Left lung (tissue), 10 donors: ENCODE results near the gene TDRD1. TPM values are rescaled to one million over a fixed set of nuclear protein-coding genes. Genes with fewer than 3 reads are reported as not detected.

ENCODE experiments used
- ATAC-seq: fragments of 200-7000 bp; cut with Tn5 transposase; one replicate; pipeline ENCODE4 v1.9.1; 2020; ENCODE audit warnings: moderate library complexity
- DNase-seq, 4 donors: peaks; one replicate each; pipeline ENCODE4 v3.0.0-alpha.2; 2013 to 2020
- H3K27ac ChIP-seq, 2 donors: fragments of 200-600 bp; sonication (generic) in 1 of 2; one replicate each; pipeline versions ENCODE4 v1.5.0 to v1.8.0; 2020 to 2021
- H3K27me3 ChIP-seq, 2 donors: fragments of 200-600 bp; sonication (generic) in 1 of 2; one replicate each; pipeline versions ENCODE4 v1.5.0 to v1.8.0; 2020 to 2021
- H3K36me3 ChIP-seq, 2 donors: fragments of 200-600 bp; sonication (generic) in 1 of 2; one replicate each; pipeline versions ENCODE4 v1.5.0 to v1.8.0; 2020 to 2021
- H3K4me1 ChIP-seq, 2 donors: fragments of 200-600 bp; one replicate each; pipeline ENCODE4 v1.8.0; 2021
- H3K4me3 ChIP-seq, 2 donors: fragments of 200-600 bp; sonication (generic) in 1 of 2; one replicate each; pipeline versions ENCODE4 v1.5.0 to v1.8.0; 2020 to 2021; ENCODE audit warnings: mild to moderate bottlenecking in 1 of 2
- H3K9me3 ChIP-seq, 2 donors: fragments of 200-600 bp; sonication (generic) in 1 of 2; one replicate each; pipeline versions ENCODE4 v1.5.0 to v1.8.0; 2020 to 2021
- CTCF ChIP-seq, 2 donors: fragments of 200-600 bp; sonication (generic) in 1 of 2; IDR thresholded peaks; one replicate each; pipeline versions ENCODE4 v1.5.0 to v1.8.0; 2021; ENCODE audit warnings: antibody characterized with exemption in 2 of 2
- intact Hi-C, 2 donors: fragments of 100-400 bp; cut with DNase I; formaldehyde crosslinking; loops; one replicate each; pipeline versions ENCODE4 v1.11.2 to v1.14.2; 2022
- polyA plus RNA-seq, 6 donors: library from polyadenylated mRNA; unstranded; fragments of 120-200 nt; gene quantifications; one replicate each; pipeline ENCODE4 v1.2.1, GENCODE V29; 2013; ENCODE audit not compliant: insufficient read length in 6 of 6
- total RNA-seq, 2 donors: library from RNA; stranded (reverse); fragmentation: NEBNext Ultra II Directional; extraction: Animal tissue kit (Norgen Biotek cat#: 25700); gene quantifications; one replicate each; pipeline ENCODE4 v1.2.1, GENCODE V29; 2021
- donor health status: DM: no; HTN: yes; CAD: no.
- donor health status: DM: no; HTN: no; CAD: no.

TDRD1 gene
- total and polyA plus RNA-seq, 8 donors = 0.15 to 0.50 (median 0.20) TPM

- no peak for DNase-seq
- H3K36me3 ChIP-seq = no peaks in the 10 kb centered on the region
- H3K4me3 ChIP-seq = peak overlapping the region; percentile 81 to 86
- H3K4me1 ChIP-seq = peaks cover 0 to 28% of the 10 kb centered on the region in 2 donors
- peaks cover 0 to 11% of the 10 kb centered on the region in 2 donors for H3K9me3 ChIP-seq
- peak overlapping the region; percentile 23 to 95 for H3K27ac ChIP-seq
- H3K27me3 ChIP-seq = no peaks in the 10 kb centered on the region
- no peak for TF ChIP-seq CTCF (IDR thresholded peaks at IDR 0.05)
- ATAC-seq = no peak
- intact Hi-C loops = no loop called here
These were observed 6.9 kb upstream of the TDRD1 start for GRCh38 chr10:114172216-114172615.

- no peak for ATAC-seq
- Histone ChIP-seq H3K27ac (peak overlapping the region; percentile 90 to 95), H3K9me3 (peaks cover 0 to 11% of the 10 kb centered on the region in 2 donors), H3K27me3 (no peaks in the 10 kb centered on the region), H3K36me3 (no peaks in the 10 kb centered on the region), H3K4me1 (peaks cover 0 to 28% of the 10 kb centered on the region in 2 donors), H3K4me3 (peak overlapping the region; percentile 81 to 86)
- no peak for TF ChIP-seq CTCF (IDR thresholded peaks at IDR 0.05)
- no peak for DNase-seq
- intact Hi-C loops = no loop called here
These were observed 6.2 kb upstream of the TDRD1 start for GRCh38 chr10:114172776-114173602.

- intact Hi-C loops = no loop called here
- Histone ChIP-seq H3K27ac (peak overlapping the region; percentile 90 to 95), H3K4me1 (peaks cover 0 to 28% of the 10 kb centered on the region in 2 donors), H3K4me3 (peak overlapping the region; percentile 81 to 86), H3K36me3 (no peaks in the 10 kb centered on the region), H3K27me3 (no peaks in the 10 kb centered on the region), H3K9me3 (peaks cover 0 to 8% of the 10 kb centered on the region in 2 donors)
- ATAC-seq = peak; percentile 16
- TF ChIP-seq CTCF (IDR thresholded peaks at IDR 0.05) = no peak
- no peak for DNase-seq
These were observed 5.6 kb upstream of the TDRD1 start for GRCh38 chr10:114173603-114173920.

- ATAC-seq (peak; percentile 98), DNase-seq (peak; percentile 84 to 98 (median 95))
- peaks cover 0 to 3% of the 10 kb centered on the region in 2 donors for H3K9me3 ChIP-seq
- peak within 1 kb of the TSS; percentile 90 to 95 for H3K27ac ChIP-seq
- no peaks in the 10 kb centered on the region for H3K36me3 ChIP-seq
- no peak for TF ChIP-seq CTCF (IDR thresholded peaks at IDR 0.05)
- peaks cover 0 to 28% of the 10 kb centered on the region in 2 donors for H3K4me1 ChIP-seq
- no peaks in the 10 kb centered on the region for H3K27me3 ChIP-seq
- intact Hi-C loops = no loop called here
- peak within 1 kb of the TSS; percentile 81 to 86 for H3K4me3 ChIP-seq
These were observed 5.0 kb upstream of the TDRD1 start, which contains the start of gene CCDC186 for GRCh38 chr10:114173921-114174694. Gene CCDC186 (minus strand): TSS chr10:114174203. CDS start chr10:114163268, 10,935 bp downstream.

DNA sequence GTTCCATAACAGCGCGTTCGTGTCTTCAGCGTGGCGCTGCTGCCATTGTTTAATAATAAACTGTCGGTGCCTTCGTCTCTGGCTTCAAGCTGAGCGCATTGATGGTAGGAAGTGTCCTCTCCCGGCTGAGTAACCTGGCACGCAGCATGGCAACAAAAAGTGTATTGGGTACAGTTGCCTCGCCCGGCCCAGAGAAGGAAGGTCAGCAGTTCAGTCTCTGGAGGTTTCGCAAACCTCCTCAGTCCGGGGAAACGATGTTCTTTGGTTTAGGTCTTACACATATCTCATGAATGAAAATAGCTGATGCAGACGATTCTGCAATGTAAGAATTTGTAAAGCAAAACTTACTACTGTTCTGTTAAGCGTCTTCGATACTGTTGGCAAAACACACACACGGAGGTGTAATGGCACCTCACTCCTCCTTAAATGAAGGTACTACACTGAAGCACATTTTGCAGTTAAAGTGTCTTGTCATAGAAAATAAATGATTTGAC, 4.4 kb upstream of the TDRD1 start:
- peak overlapping the region; percentile 90 to 95 for H3K27ac ChIP-seq
- peak overlapping the region; percentile 81 to 86 for H3K4me3 ChIP-seq
- intact Hi-C loops = no loop called here
- no peaks in the 10 kb centered on the region for H3K9me3 ChIP-seq
- no peaks in the 10 kb centered on the region for H3K36me3 ChIP-seq
- ATAC-seq = peak; percentile 71
- no peaks in the 10 kb centered on the region for H3K27me3 ChIP-seq
- TF ChIP-seq CTCF (IDR thresholded peaks at IDR 0.05) = no peak
- peak; percentile 18 to 80 (median 58) for DNase-seq
- peaks cover 0 to 28% of the 10 kb centered on the region in 2 donors for H3K4me1 ChIP-seq
